NK-92 (cell line): ENCODE results near the gene CLSTN1.
"Not testable (repeated sequence)": the region's sequence is repeated elsewhere in the genome, so short reads cannot be mapped to it uniquely, and the experiment has no call there.

ENCODE experiments used
- DNase-seq: peaks from one replicate; lab custom pipeline; 2025; ENCODE audit not compliant: unreplicated experiment; lab: John Stamatoyannopoulos, UW

The CLSTN1 gene

GRCh38 chr1:9766759-9767442, 56.9 kb downstream of the CLSTN1 start:
- no peak for DNase-seq

GRCh38 chr1:9764550-9764949, 59.2 kb downstream of the CLSTN1 start:
- no peak for DNase-seq

GRCh38 chr1:9763914-9764313, 59.9 kb downstream of the CLSTN1 start:
- DNase-seq: no peak

- not testable (repeated sequence) for DNase-seq
These were observed 61.3 kb downstream of the CLSTN1 start for GRCh38 chr1:9762446-9762845.

- no peak for DNase-seq
These were observed 61.9 kb downstream of the CLSTN1 start for GRCh38 chr1:9761855-9762254.

GRCh38 chr1:9760824-9761223, 62.9 kb downstream of the CLSTN1 start:
- DNase-seq: no peak

- no peak for DNase-seq
These were observed 63.8 kb downstream of the CLSTN1 start for GRCh38 chr1:9759939-9760338.

- no peak for DNase-seq
These were observed 65.1 kb downstream of the CLSTN1 start for GRCh38 chr1:9758559-9759121.

- no peak for DNase-seq
These were observed 68.2 kb downstream of the CLSTN1 start for GRCh38 chr1:9755441-9755995.

- DNase-seq: no peak
These were observed 70.6 kb downstream of the CLSTN1 start for GRCh38 chr1:9753121-9753531.

- DNase-seq: no peak
These were observed 71.8 kb downstream of the CLSTN1 start for GRCh38 chr1:9751971-9752370.

- no peak for DNase-seq
These were observed 74.4 kb downstream of the CLSTN1 start for GRCh38 chr1:9749361-9749760.

- DNase-seq: not testable (repeated sequence)
These were observed 75.4 kb downstream of the CLSTN1 start for GRCh38 chr1:9748391-9748790.

- DNase-seq: no peak
These were observed 77.1 kb downstream of the CLSTN1 start for GRCh38 chr1:9746651-9747050.

GRCh38 chr1:9746211-9746610, 77.6 kb downstream of the CLSTN1 start:
- DNase-seq: no peak

GRCh38 chr1:9744106-9744799, 79.5 kb downstream of the CLSTN1 start:
- DNase-seq: no peak

- DNase-seq: no peak
These were observed 86.1 kb downstream of the CLSTN1 start for GRCh38 chr1:9737671-9738070.

- DNase-seq: no peak
These were observed 86.7 kb downstream of the CLSTN1 start for GRCh38 chr1:9737057-9737456.

- DNase-seq: no peak
These were observed 87.5 kb downstream of the CLSTN1 start for GRCh38 chr1:9736241-9736640.

- DNase-seq: no peak
These were observed 88.0 kb downstream of the CLSTN1 start for GRCh38 chr1:9735800-9736199.

- DNase-seq: no peak
These were observed 90.5 kb downstream of the CLSTN1 start for GRCh38 chr1:9733160-9733789.
